HG02642 (cell line): Measurements from ENCODE around the gene PRKCE.
"Not testable (repeated sequence)": the region's sequence is repeated elsewhere in the genome, so short reads cannot be mapped to it uniquely, and the experiment has no call there.

Source experiments
- ATAC-seq: cut with Tn5 transposase; IDR thresholded peaks from one replicate; pipeline ENCODE4 v1.9.1; 2021; ENCODE audit warnings: mild to moderate bottlenecking; ENCODE audit not compliant: unreplicated experiment, poor library complexity

The PRKCE gene

DNA sequence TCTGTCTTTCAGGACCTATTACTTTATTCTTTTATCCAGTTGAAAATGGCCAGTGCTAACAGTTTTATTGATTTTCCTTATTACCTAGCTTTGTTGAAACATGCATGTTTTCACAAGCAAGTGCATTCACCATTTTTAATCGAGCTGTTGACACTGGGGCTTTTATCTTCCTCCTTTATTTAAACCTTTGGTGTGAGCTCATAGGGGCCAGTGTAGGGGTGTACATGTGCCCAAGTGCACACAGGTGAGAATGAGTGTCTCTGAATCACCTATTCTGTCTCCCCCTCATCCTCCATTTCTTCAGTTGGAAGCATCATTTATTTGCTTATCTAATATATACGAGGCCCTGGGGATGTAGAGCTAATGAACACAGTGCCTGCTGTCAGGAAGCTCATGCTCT lies 199.1 kb downstream of the PRKCE start:
- ATAC-seq = no peak

DNA sequence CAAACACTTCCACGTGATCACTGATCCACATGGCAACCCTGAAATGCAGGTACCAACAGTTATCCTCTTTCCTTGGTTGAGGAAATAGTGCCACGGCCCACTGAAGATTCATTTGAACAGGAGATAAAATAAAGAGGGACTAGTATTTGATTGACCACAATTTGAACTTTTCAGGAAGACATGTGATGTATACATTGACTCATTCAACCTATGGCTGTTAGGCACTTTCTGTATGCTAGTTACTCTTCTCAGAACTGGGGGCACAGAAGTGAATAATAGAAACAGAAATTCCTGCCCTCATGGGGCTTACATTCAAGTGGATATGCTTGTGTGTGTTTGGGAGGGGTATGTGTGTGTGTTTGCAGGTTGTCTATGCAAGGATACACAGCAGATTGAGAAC lies 199.6 kb downstream of the PRKCE start:
- no peak for ATAC-seq

DNA sequence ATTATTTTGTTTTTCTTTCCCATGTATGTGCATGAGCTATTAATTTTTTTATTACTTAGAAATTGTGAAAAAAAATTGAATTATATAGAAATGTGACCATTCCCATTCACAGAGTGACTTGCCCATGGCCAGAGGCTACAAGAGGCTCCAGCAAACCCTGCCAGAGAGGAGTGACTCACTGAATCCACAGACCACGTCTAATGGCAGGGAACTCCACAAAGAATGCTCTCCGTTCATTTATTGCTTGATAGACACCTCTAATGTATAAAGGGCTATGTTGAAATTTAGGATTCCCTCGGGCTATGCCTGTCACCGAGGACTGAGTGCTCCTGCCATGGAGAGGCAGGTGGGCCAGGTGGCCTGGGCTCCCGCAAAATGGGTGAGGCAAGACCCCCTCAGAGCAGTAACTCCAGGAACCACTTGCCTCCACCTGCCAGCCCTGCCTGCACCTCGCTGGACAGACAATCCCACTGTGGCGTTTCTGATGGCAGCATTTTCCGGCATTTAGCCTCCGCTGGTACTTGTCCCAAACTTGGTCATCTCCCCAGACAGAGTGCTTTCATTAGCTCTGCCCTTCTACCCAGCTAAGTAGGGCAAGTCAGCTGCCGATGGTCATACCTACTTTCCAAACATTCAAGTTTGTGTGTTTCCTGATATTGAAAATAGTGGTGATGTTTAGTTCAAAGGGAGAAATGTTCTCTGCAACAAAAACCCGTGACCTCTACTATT lies 200.3 kb downstream of the PRKCE start:
- ATAC-seq = no peak

DNA sequence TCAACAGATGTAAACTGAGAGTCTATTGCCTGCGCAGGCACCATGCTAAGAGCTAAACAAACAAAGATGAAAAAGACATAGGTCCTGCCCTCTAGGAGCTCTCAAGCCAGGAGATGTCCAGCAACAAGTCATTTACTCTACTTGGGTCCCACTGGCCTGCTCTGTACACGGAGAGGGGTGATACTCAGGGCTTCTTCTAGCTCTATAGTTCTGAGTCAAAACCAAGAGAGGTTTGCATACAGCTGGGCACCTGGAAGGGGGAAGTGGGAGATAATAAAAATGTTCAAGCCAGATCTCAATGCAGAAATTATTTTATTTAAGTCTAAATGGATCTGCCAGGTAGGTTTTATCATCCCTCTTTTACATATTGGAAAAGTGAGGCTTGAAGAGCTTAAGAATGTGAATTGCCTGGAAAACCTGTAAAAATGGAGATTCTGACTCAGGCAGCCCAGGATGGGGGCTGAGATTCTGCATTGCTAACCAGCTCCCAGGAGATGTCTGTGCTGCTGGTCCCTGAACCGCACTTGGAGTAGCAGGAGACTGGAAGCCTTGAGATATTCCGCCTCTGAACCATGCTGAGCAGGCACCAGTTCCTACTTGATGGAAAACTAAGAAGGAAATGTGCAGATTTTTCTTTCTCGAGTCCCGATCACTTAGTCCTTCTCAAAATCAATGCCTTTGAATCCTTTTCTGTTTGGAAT lies 201.1 kb downstream of the PRKCE start:
- peak; percentile 87 for ATAC-seq

DNA sequence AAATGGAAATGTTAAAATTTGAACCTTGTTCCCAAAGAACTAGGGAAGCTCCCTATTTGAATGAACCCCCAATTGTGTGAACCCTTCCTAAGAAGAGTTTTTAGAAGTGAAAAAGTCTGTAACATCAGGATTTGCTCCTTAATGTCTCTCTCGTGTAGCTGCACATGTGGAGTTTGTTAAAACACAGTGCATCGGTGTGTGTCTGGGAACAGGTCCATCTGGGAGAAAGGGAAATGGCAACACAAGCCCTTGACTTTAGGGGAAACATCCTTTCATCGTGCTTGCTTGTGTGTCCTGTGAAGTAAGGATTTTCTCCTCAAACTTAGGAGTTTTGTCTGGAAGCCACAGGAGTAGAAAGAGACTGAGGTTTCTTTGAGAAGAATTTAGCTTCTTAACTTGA lies 203.9 kb downstream of the PRKCE start:
- no peak for ATAC-seq

DNA sequence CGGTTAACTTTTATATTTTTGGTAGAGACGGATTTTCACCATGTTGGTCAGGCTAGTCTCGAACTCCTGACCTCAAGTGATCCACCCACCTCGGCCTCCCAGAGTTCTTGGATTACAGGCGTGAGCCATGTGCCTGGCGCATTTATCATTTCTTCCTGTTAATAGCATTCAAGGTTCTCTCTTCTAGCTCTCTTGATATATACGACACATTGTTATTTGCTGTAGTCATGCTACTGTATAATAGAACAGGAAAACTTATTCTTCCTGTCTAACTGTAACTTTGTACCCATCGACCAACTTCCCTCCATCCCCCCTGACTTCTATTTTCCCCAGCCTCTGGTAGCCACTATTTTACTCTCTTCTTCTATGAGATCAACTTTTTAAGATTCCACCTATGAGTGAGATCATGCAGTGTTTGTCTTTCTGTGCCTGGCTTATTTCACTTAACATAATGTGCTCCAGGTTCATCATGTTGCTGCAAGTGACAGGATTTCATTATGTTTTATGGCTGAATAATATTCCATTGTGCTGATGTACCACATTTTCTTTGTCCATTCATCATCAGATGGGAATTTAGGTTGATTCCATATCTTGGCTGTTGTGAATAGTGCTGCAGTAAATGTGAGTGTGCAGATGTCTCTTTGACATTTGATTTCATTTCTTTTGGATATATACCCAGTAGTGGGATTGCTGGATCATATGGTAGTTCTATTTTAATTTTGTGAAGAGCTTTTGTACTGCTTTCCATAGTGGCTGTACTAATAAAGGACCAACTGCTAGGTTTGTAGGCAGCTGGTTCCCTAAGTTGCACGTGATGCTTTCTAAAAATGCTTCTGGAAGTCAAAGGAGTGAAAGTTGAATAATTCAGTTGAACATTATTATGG lies 205.2 kb downstream of the PRKCE start:
- ATAC-seq = no peak

DNA sequence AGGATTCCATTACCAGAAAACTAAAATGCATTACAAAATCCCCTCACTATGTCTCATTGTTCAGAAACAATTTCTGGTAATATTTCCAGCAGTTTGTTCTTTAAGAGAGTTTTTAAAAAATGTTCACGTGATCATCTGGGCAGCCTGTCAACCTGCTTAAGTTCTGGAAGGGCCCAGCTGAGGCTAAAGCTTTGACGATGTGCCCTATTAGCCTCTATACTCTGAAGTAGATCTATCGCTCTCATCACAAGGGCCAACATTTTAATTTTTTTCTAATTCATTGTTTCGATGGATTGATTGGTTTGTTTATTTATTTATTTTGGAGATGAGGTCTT lies 205.8 kb downstream of the PRKCE start:
- no peak for ATAC-seq

DNA sequence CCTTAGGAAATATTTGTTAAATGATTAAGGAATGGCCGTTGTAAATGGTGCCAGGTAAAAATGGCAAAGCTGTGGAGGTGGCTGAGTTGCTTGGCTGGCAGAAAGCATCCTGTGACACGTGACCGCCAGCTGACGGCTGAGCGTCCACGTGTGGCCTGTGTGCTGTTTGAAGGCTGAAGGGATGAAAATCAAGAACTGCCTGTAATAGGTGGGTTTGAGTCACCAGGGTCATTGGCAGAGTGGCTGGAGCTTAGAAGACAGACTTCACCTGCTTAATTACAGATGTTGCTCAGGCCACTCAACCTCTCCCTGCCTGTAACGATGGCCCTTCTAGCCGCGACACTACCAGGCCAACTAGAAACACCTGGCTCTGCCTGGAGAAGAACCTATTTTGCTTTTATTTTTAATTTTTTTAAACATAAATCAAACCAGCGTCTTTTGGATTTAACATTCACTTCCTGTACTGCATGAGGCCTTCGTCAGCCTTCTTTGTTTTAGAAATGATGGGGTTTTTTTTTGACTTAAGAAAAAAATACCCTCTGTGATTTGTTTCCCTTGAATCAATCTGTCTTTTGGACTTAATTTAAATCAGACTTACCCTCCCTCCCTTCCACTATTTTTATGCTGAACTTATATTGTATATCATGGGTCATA lies 206.5 kb downstream of the PRKCE start:
- no peak for ATAC-seq

DNA sequence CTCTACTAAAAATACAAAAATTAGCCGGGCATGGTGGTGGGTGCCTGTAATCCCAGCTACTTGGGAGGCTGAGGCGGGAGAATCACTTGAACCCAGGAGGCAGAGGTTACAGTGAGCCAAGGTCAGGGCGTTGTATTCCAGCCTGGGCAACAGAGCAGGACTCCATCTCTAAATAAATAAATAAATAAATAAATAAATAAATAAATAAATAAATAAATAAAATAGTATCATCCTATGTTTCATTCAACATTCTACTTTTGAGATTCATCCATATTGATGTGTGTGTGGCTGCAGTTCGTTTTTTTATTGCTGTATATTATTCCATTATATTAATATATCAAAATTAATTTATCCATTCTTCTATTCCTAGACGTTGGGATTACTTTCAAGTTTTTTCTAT lies 207.4 kb downstream of the PRKCE start:
- not testable (repeated sequence) for ATAC-seq

DNA sequence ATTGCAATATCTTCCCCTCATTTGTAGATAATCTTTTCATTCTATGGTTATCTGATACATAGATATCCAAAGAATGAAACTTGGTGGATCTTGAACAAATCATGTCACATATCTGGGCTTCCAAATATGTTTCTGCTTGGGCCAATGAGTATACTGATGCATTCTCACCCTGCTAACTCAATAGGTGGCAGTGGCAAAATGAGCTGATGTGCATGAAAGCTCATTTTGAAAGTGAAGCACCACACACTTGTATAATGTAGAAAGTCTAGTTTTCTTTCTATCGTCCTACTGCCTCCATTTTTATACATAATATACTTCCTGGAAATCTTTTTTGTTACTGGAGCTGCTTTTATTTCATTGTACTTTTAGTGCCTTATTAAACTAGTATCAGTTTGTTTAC lies 208.2 kb downstream of the PRKCE start:
- ATAC-seq = no peak

DNA sequence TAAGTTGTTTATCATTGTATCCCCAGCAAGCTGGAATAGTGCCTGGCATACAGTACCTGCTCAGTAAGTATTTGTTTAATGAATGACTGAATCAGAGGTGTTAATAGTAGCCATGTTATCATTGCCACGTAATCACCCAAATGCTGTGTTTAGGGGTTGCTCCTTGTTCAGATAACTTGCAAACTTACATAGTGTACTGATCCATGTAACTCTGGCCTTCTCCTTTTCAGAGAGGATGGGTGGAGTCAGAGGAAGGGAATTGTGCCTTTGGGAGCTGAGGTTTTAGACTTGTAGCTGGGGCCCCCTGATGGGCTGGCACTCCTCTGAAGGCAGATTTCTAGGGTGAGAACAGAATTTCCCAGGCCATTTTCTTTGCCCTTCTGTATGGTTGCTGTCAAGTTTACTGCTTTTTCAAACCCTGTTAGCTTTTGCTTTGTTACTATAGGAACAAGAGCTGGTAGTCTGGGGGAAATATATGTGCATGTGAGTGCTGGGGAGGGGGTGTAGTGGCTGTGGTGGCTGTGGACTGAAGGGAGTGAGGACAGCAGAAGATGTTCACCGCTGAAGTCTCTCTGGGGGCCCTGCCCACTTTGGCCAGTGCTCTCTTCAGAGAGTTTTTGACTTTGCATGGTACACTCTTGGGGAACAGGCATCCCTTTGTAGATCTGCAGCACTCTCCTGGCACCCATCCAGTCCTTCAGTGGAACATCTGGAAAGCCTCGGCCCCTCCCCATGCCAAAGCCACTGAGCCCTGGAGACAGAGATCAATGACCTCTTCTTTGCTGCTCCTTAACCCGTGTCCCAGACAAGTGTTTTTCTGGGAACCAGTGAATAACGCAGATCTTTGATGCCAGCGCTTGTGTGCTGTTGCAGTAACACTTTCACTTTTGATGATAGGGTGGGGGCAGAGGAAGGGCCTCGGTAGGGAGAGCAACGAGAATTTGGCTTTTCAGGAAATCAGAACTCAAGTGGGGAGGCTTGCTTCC lies 209.0 kb downstream of the PRKCE start:
- ATAC-seq = no peak

DNA sequence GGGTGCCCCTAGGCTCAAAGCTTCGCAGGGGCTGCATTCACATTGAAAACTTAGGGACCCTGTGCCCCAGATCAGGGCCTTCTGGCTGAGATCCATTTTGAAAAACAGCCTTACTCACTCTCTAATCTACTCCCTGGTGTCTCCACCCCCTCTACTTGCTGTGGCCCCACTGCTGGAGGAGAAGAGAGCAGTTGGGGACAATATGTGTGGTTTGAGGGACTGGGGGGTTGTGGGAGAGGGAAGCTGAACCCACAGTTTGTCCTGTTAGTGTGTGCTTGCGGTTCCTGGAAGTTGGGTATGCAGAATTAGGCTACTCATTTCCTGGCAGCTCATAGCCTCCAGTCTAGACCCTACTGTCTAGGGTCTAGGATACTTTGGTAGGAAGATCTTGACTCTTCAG lies 211.4 kb downstream of the PRKCE start:
- ATAC-seq = no peak

DNA sequence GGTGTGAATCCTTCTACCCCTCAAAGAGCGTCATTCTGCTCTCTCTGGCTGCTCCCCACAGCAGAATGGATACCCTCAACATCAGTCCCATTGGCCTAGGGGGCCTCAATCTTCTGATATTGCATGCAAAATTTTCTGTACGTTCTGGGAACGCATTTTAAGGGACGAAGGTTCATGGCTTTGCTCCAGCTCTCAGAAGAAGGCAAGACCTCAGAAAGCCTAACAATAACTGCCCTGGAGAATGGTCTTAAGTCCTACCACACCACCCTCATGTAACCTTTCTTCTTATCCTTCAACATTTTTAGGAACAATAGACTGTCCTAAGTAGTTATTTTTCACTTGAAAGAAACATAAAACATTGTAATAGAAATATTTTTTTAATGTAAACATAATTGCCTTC lies 212.6 kb downstream of the PRKCE start:
- ATAC-seq = no peak

DNA sequence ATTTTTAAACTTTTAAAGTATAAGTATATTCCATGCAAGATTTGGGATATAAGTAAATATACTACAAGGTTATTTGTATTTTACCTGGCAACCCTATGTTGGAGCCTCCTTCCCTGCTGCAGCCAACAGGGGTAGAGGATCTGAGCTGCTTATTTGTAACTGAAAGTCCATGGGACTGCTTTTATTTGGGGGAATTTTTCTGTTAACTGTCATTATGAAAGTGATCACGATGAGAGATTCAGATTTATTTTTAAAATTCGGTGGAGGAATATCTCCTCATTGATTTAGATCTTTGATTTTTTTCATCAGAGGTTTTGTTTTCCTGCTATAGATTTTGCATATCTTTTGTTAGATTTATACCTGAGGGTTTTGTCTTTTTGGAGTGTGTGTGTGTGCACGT lies 215.9 kb downstream of the PRKCE start:
- no peak for ATAC-seq

DNA sequence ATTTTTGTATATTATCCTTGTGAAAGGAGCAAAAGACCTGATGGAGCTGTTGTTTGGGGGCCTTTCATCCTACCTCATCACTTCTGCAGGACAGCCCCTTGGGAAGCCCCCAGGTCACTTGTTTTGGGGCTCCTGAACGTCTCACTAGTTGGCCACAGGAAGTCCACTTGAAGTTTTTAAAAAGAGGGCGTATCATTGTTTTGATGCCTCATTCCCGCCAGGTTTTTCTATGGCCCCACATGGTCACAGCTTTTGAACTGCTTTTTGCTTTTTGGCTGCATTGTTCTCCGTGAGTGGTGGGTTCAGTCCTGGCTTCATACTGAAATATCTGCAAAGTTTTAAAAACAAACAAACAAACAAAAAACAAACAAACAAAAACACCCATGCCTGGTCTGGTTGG lies 216.3 kb downstream of the PRKCE start:
- ATAC-seq = no peak

DNA sequence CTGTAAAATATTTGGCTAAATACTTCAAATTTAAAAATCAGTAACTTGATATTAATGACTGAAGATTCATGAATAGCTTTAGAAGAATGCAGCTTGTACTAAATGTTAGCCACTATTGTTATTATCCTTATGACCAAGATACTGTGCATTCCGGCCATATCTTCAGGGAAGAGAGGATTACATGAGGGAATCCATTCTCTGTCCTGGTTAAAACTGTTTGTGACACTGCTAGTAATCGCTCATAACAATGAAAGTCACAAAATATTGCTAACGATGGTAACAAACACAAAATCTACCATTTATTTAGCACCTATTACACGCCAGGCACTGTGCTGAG lies 217.7 kb downstream of the PRKCE start:
- no peak for ATAC-seq

DNA sequence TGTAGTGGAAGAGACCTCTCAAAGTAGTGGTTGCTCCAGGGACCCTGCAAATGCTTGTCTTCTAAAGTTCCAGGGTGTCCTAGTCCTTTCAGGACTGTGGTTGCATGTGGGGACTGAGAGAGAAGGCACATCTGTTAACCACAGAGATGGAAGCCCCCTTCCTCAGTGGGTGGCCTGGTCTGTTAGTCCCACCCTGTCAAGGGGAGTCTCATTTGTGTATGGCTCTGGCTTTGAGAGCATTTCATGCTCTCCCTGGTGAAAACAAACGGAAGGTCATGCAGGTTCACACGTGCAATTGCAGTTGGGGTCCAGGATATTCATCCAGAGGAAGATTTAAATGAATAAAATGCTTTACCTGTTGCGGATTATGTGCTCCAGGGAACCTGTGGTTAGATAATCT lies 219.6 kb downstream of the PRKCE start:
- no peak for ATAC-seq

DNA sequence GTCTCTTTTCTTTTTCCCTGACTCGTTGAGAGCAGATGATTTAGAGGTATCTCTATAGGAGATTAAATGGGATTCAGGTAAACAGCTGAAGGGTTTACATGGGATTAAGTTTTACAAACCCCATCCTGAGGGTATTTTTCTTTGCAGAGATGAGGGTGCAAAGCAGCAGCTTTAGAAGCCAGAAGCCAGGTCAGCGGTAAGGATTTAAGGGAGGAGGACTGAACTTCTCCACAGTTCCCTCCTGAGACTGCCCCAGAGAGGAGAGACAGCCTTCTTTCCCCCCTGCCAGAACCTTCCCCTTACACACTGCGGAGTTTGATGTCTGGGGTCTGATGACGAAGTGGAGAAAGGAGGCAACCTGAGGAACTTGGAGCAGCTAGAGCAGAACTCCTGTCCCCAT lies 220.1 kb downstream of the PRKCE start:
- ATAC-seq = no peak

DNA sequence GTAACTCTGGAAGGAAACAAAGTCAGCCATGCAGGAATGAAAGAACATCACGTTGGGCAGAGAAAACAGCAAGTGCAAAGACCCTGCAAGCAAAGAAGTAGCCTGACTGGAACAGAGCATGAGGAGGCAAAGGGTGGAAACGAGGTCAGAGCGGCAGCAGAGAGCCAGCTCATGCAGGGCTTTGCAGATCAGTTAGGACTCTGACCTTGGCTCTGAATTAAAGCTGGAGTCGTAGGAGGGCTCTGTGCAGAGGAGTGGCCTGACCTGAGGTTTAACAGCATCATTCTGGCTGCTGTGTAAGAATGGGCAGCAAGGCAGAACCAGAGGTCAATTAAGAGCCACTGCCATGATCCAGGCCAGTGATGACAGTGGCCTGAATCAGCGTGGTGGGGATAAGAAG lies 220.7 kb downstream of the PRKCE start:
- no peak for ATAC-seq

DNA sequence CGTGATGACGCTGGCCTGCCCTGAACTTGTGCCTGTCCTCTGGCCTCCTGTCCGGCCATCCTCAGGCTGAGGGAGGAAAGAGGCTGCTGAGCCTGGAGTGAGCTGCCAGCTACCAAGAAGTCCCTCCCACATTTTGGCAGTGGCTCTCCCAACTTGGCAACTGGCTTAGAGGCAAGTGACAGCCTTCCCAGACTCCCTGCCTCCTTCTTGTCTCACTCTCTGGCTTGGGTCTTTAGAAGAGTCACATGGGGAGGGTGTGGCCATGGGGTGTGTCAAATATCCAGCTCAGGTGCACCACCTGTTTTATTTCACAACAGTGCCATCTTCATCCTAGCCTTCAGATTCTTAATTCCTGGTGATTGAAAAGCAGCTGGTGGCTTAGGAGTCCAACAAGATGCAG lies 222.9 kb downstream of the PRKCE start:
- no peak for ATAC-seq
